Sigmoid colon (tissue), 4 donors: ENCODE measurements around the gene ATP9A.

Source experiments
- CTCF ChIP-seq, 4 experiments: fragments of 450-650 bp in 3 of 4; fragments of 200-600 bp in 1 of 4; IDR thresholded peaks; one replicate each; pipeline ENCODE4 v1.5.1; 2016 to 2019; ENCODE audit warnings: antibody characterized with exemption in 4 of 4, mild to moderate bottlenecking in 3 of 4, moderate library complexity in 2 of 4
- EP300 ChIP-seq, 4 donors: sonication (generic); formaldehyde crosslinking; IDR thresholded peaks; one replicate each; pipeline ENCODE4 v1.6.1; 2017; ENCODE audit warnings: antibody characterized with exemption in 4 of 4

- TF ChIP-seq CTCF (IDR thresholded peaks at IDR 0.05) (no peak), EP300 (IDR thresholded peaks at IDR 0.05) (no peak)
Measured at GRCh38 chr20:51565298-51566144, 202.7 kb downstream of the ATP9A start.
